Esophagus muscularis mucosa (tissue), 4 donors: Measurements from ENCODE around the gene CUBN.

ENCODE experiments used
- EP300 ChIP-seq: sonication (generic); formaldehyde crosslinking; IDR thresholded peaks from one replicate; pipeline ENCODE4 v1.6.1; 2017; ENCODE audit warnings: antibody characterized with exemption
- POLR2A ChIP-seq: fragments of 450-650 bp; IDR thresholded peaks from one replicate; pipeline ENCODE4 v1.6.1; 2017; ENCODE audit warnings: antibody characterized with exemption, moderate library complexity, mild to moderate bottlenecking, low read depth
- POLR2AphosphoS5 ChIP-seq, 2 donors: sonication (generic); formaldehyde crosslinking; IDR thresholded peaks; one replicate each; pipeline ENCODE4 v1.6.1; 2017; ENCODE audit warnings: antibody characterized with exemption in 2 of 2
- TF ChIP-seq, protein P1 (sequence below), 3 experiments: fragments of 200-600 bp in 2 of 3; fragments of 450-650 bp in 1 of 3; sonication (generic) in 2 of 3; IDR thresholded peaks; one replicate each; pipeline ENCODE4 v1.5.1; 2017 to 2019; ENCODE audit warnings: antibody characterized with exemption in 3 of 3, mild to moderate bottlenecking in 2 of 3, moderate library complexity in 1 of 3

DNA sequence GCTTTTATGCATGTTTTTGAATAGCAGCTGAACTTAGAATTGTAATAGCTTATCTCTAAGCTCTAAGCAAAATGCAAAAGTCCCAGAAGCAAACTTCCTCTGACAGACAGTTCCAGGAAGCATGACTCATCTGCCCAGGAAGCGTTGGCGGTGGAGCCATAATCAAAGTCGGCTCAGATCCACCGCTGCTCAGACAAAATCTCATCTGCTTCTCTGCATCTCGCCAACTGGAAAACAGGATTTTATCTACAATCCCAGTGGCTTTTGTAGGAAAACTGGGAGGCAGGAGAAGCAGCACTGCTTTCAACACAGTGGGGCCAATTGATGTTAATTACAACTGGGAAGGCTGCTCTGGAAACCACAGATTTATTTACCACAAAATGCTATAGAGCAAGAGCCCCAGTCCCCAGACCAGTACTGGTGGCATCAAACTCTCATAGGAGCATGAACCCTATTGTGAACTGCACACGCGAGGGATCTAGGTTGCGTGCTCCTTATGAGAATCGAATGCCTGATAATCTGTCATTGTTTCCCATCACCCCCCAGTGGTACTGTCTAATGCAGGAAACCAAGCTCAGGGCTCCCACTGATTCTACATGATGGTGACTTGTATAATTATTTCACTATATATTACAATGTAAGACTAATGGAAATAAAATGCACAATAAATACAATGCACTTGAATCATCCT is 99.9 kb downstream of the CUBN start:
- TF ChIP-seq, protein P1, sequence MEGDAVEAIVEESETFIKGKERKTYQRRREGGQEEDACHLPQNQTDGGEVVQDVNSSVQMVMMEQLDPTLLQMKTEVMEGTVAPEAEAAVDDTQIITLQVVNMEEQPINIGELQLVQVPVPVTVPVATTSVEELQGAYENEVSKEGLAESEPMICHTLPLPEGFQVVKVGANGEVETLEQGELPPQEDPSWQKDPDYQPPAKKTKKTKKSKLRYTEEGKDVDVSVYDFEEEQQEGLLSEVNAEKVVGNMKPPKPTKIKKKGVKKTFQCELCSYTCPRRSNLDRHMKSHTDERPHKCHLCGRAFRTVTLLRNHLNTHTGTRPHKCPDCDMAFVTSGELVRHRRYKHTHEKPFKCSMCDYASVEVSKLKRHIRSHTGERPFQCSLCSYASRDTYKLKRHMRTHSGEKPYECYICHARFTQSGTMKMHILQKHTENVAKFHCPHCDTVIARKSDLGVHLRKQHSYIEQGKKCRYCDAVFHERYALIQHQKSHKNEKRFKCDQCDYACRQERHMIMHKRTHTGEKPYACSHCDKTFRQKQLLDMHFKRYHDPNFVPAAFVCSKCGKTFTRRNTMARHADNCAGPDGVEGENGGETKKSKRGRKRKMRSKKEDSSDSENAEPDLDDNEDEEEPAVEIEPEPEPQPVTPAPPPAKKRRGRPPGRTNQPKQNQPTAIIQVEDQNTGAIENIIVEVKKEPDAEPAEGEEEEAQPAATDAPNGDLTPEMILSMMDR (IDR thresholded peaks at IDR 0.05) = no peak
- peak; percentile 61 to 67 for TF ChIP-seq POLR2AphosphoS5 (IDR thresholded peaks at IDR 0.05)
- no peak for TF ChIP-seq EP300
- no peak for TF ChIP-seq POLR2A
